Middle frontal gyrus (tissue), 1 donor: Measurements from ENCODE around the gene UGT2A2.
"Not testable (repeated sequence)": the region's sequence is repeated elsewhere in the genome, so short reads cannot be mapped to it uniquely, and the experiment has no call there.

Experiments used
- DNase-seq: peaks from one replicate; pipeline ENCODE4 v3.0.0-alpha.2; 2015; ENCODE audit warnings: low spot score; ENCODE audit errors: extremely low spot score

Gene UGT2A2

GRCh38 chr4:69639542-69639941, at the start of gene UGT2A2:
Gene UGT2A2 (minus strand): TSS chr4:69639642. CDS start chr4:69639640, 2 bp downstream.
- DNase-seq: no peak

GRCh38 chr4:69684804-69685203, 45.4 kb upstream of the UGT2A2 start:
- DNase-seq: no peak

GRCh38 chr4:69668680-69669079, 29.2 kb upstream of the UGT2A2 start:
- no peak for DNase-seq

- not testable (repeated sequence) for DNase-seq
Observed at GRCh38 chr4:69664009-69664408, 24.6 kb upstream of the UGT2A2 start.

- DNase-seq: not testable (repeated sequence)
Observed at GRCh38 chr4:69661130-69661803, 21.8 kb upstream of the UGT2A2 start.

- DNase-seq: no peak
Observed at GRCh38 chr4:69658133-69658532, 18.7 kb upstream of the UGT2A2 start.

- no peak for DNase-seq
Observed at GRCh38 chr4:69656653-69657158, 17.3 kb upstream of the UGT2A2 start.

GRCh38 chr4:69653147-69653546, 13.7 kb upstream of the UGT2A2 start, which contains the start of gene UGT2A1:
Gene UGT2A1 (minus strand): TSS chr4:69653247. CDS start chr4:69647644, 5,603 bp downstream.
- DNase-seq: no peak

GRCh38 chr4:69650872-69651271, 11.4 kb upstream of the UGT2A2 start:
- DNase-seq: no peak

- DNase-seq: no peak
Observed at GRCh38 chr4:69649629-69650028, 10.2 kb upstream of the UGT2A2 start.

GRCh38 chr4:69649207-69649606, 9.8 kb upstream of the UGT2A2 start:
- DNase-seq: no peak

- DNase-seq: no peak
Observed at GRCh38 chr4:69642961-69643360, 3.5 kb upstream of the UGT2A2 start.

GRCh38 chr4:69640289-69640688, 847 bp upstream of the UGT2A2 start:
- DNase-seq: no peak

- no peak for DNase-seq
Observed at GRCh38 chr4:69617083-69617694, 22.3 kb downstream of the UGT2A2 start.

GRCh38 chr4:69610484-69610883, 29.0 kb downstream of the UGT2A2 start:
- no peak for DNase-seq

- DNase-seq: no peak
Observed at GRCh38 chr4:69601065-69601464, 38.4 kb downstream of the UGT2A2 start.

- no peak for DNase-seq
Observed at GRCh38 chr4:69600013-69600412, 39.4 kb downstream of the UGT2A2 start.

- no peak for DNase-seq
Observed at GRCh38 chr4:69594382-69594781, 45.1 kb downstream of the UGT2A2 start.

- no peak for DNase-seq
Observed at GRCh38 chr4:69591364-69591763, 48.1 kb downstream of the UGT2A2 start.

- no peak for DNase-seq
Observed at GRCh38 chr4:69589884-69590283, 49.6 kb downstream of the UGT2A2 start.

GRCh38 chr4:69584135-69584534, 55.3 kb downstream of the UGT2A2 start:
- DNase-seq: no peak

- no peak for DNase-seq
Observed at GRCh38 chr4:69583543-69583942, 55.9 kb downstream of the UGT2A2 start.

GRCh38 chr4:69577245-69577644, 62.2 kb downstream of the UGT2A2 start:
- DNase-seq: no peak
